HG03108 (cell line): ENCODE data around the gene FRY.

Experiments
- ATAC-seq: cut with Tn5 transposase; IDR thresholded peaks from one replicate; pipeline ENCODE4 v1.9.1; 2021; ENCODE audit warnings: moderate library complexity; ENCODE audit not compliant: unreplicated experiment

FRY gene

DNA sequence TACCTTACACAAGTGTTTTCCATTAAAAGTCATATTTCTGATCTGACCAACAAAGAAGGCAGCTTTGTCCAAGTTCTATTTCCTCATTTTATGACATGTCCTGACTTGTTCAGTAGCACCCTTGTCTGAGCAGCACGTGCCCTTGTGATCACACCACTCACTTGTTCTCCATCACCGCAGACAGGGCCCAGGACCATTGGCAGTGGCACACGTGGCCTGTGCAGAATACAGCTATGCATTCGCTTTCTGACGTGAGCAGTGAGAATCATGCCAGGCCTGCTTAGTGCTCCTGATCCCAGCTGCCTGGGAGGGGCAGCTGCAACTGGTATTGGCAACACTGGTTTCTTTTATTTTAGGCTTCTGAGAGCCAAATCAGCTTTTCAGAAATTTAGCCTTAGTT lies 134.2 kb downstream of the FRY start:
- ATAC-seq: no peak

DNA sequence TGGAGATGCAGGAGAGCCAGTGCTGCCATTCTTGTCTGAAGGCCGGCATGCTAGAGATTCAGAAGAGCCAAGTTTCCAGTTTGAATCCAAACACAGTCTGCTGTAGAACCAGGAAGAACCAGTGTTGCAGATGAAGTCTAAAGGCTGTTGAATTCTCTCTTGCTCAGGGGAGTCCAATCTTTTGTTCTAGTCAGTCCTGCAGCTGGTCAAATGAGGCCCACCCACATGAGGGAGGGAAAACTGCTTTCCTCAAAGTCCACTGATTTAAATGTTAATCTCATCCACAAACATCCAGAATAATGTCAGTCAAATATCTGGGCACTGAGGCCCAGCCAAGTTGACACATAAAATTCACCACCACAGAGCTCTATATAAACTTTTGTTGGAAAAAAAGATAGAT lies 136.6 kb downstream of the FRY start:
- no peak for ATAC-seq

DNA sequence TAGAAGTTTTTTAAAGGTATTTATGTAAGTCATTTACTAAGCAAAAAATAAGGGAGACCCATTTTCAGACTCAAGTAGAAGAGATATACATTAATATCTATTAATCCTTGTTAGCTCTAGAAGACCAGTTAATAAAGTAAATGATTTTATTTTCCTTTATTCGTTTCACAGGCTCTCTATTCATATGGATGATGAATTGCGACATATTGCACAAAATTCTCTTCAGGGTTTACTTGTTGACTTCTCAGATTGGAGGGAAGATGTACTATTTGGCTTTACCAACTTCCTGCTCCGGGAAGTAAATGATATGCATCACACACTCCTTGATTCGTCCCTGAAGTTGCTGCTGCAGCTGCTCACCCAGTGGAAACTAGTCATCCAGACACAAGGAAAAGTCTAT lies 139.3 kb downstream of the FRY start:
- no peak for ATAC-seq

DNA sequence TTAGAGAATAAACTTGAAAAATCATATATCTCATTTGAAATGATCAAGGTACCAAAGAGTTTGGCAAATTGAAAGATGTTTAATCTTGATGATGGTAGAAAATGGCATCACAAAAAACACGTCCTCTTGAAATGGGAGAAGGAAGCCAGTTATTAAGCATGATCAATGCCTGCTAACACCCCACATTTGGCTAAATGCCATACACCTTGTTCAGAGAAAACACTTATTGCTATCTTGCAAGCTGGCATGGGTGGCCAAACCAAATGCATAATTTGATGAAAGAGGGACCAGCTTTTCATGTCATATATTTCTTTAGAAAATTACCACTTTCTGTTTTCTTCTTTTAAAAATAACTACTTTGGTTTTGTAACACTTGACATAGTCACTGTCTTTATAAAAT lies 142.3 kb downstream of the FRY start:
- ATAC-seq: no peak

DNA sequence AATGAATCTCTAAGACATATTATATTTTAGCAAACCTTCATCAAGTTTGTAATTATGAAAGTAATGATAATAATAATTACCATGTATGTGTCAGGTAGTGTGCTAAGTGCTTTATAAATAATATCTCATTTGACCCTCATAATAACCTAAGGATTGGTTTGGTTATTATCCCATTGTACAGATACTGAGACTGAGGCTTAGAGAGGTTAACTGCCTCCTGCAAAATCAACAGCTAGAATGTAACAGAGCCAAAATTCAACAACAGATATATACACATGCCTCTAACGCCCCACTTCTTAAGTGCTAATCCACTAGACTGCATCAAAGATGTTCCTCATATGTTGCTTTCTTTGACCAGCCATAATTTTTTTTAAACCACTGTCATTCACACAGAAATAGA lies 142.8 kb downstream of the FRY start:
- ATAC-seq: no peak

DNA sequence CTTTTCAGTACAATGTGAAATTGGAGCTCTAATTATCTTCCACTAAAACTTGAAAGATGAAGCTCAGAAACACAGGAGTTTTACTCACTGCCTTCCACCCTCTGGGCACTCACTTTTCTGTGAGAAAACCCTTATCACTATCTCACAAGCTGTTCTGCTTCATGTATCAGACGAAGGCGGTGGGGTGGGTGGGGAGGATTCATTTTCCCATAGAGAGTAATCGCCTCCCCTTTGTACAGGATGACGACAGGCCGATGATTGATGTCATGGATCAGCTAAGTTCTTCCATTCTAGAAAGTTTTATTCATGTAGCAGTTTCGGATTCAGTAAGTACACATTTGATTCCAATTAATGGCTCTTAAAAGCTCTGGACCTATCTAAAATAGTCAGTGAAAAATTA lies 143.7 kb downstream of the FRY start:
- ATAC-seq: no peak

DNA sequence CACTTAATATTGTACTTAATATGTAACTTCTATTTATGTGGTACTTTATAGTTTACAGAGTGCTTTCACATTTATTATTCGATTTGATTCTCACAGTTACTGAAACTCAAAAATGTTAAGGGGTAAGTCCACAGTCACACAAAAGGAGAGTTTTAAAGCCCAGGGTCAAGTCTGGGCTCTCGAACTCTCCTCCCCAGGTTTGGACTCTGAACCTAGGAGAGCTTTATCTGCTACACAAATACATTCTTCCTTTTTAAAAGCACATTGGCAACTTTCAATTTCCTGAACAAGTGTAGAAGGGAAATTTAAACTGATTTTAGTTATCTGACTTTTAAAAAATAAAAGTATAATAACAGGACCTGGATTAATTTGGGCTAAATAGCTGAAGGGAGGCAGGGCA lies 144.4 kb downstream of the FRY start:
- no peak for ATAC-seq

DNA sequence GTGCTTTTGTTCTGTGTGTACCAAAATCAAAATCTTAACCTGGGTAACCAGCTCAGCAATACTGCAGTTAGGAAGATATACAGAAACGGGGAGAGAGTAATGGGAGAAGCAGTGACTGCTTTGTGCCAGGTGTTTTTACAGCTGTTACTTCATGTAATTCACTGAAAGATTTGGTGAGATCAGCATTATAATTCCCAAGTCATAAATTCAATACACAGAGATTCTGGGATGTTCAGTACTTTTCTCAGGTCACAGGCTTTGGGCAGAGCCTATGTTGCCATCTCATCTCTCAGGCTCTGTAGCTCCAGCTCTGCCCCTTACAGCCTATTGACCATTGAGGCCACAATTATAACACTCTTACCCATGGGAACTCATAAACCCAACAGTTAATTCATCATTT lies 145.1 kb downstream of the FRY start:
- ATAC-seq: no peak

DNA sequence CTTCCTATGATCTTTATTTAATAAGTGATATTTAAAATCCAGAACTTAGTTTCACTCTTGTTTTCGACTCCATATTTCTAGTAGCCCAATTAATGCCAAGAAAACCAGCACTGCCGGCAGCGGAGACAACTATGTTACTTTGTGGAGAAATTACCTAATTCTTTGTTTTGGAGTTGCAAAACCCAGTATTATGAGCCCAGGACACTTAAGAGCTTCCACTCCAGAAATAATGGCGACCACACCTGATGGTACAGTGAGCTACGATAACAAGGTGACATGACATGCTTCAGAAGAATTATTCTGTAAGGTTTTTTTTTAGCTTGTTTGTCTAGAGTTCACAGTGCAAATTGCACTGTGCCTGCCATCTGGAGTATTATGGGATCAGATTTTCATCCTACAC lies 147.2 kb downstream of the FRY start:
- no peak for ATAC-seq

DNA sequence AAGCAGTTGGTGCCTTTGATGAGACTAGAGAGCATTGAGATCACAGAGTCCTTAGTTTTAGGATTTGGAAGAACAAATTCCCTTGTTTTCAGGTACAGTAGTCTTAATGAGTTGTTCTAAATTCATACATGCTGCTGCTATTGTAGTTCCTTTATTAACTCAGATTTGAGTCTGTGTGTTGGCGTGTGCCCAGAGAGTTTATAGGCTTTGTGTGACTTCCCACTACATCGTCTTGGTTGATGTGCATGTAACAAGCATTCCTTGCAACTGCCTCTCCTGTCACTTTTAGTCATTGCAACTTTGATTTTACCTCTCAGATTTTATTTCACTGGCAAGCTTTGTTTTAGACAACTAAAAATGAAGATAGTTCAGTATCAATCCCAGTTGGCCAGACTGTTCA lies 148.1 kb downstream of the FRY start:
- ATAC-seq: no peak

DNA sequence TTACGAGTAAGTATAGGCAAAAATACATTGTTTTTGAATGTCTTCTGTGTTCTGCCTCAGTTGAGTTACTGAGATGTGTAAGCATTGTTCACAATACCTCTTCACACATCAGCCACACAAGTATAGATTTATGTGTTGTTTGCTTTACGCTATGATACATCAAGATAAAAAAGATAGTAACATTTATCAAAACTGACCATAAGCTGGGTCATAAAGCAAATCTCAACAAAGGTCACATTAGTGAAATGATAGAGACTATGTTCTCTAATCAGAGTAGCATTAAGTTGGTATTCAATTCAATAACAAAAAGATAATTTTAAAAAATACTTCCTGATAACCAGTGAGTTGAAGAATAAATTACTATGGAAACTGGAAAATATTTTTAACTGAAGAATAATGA lies 156.1 kb downstream of the FRY start:
- no peak for ATAC-seq

DNA sequence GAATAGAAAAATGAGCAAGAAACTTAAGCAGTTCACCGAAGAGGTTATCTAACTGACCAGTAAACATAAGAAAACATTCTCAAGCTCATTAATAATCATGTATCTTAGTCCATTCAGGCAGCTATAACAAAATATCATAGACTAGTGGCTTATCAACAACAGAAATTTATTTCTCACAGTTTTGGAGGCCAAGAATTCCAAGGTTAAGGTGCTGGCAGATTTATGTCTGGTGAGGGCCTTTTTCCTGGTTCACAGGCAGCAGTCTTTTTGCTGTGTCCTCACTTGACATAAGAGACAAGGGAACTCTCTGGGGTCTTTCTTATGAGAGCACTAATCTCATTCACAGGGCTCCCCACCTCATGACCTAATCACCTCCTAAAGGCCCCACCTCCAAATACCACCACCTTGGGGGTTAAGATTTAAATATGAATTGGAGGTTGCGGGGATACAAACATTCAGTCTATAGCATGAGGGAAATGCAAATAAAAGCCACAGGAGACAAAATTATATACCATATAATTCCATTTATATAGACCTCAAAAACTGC lies 160.0 kb downstream of the FRY start:
- no peak for ATAC-seq

DNA sequence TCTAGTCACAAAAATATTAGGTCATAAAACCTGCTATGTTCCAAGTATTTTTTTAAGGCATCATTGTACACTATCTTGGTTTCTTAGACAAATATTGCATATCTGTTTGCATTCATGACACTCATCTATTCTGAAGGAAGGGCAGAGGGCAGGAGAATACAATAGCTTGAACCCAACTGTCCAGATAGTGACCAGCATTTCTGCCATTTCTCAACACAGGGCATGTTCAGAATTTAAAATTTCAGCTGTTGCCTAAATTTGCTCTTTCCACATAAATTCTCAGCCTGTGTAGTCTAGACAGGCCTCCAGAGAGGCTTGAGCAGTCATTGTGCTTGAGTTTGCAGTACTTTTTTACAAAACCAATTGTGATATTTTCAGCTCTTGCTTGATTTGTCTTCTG lies 164.1 kb downstream of the FRY start:
- no peak for ATAC-seq

DNA sequence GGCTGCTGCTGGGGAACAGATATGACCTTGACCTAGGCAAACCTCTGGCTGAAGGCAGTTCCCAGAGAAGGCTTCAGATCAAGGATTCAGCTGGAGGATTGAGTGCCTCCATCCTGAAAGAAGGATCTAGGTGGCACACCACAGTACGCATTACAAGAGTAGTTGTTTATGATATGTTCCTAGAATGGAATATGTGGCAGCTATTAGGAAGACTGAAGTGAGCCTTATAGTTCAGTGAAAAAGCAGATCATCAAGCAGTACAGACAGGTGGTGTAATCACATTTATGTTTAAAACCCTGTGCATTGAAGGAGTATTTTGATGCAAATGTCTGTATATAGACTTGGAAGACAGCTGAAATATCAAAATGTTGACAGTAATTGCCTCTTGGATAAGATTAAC lies 167.6 kb downstream of the FRY start:
- no peak for ATAC-seq

DNA sequence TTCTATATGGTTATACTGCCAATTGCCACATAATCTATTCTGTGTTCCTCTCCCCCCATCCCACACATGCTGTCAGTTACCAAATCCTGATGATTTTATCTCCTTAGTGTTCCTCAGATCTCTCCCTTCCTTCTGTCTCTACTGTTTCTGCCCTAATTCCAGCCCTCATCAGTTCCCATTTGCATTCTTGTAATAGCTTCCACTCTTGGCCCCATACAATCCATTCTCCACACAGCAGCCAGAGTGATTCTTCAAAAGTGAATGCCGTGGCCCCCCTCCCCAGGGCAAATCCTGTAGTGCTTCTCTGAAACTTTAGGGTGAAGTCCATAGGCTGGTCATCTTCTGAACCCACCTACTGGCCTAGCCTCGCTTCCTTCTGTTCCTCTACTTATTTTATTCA lies 169.2 kb downstream of the FRY start:
- no peak for ATAC-seq

DNA sequence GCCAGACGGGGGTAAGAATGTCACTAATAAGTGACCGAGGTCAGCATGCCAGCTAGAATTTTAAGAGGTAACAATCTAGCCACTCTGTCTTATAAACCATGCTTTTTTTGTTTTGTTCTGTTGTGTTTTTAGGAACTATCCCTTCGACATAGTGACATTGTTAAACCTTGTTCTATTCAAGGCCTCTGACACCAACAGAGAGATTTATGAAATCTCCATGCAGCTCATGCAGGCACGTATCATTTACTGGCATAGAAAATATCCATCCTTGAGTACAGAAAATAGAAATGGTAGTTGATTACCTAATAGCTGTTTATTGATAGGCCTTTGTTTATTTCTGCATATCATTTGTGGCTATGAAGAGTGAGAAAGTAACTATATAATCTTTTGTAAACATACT lies 170.2 kb downstream of the FRY start:
- ATAC-seq: no peak

DNA sequence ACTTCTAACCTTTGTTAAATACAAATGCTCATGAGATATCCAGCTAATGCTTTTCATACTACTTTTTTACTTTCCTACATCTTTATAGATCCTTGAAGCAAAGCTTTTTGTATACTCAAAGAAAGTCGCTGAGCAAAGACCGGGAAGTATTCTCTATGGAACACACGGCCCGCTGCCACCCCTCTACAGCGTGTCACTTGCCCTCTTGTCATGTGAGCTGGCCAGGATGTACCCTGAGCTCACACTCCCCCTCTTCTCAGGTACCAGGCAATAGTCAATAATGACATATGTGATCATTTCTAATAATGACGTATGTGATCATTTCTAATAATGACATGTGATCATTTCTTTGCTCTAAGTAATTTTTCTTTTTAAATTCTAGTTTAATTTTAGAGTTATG lies 170.7 kb downstream of the FRY start:
- no peak for ATAC-seq

DNA sequence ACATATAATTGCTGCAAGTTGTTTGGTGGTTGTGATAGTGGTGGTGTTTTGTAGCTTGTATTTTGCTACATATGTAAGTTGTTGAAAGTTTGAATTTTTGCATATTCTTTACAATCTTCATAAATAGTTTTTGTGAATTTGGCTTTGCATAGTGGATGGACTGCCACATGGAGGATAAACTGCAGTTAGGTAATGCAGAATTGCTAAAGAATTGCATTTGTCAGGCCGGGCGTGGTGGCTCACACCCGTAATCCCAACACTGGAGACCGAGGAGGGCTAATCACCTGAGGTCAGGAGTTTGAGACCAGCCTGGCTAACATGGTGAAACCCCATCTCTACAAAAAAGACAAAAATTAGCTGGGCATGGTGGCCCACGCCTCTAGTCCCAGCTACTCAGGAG lies 171.6 kb downstream of the FRY start:
- no peak for ATAC-seq

DNA sequence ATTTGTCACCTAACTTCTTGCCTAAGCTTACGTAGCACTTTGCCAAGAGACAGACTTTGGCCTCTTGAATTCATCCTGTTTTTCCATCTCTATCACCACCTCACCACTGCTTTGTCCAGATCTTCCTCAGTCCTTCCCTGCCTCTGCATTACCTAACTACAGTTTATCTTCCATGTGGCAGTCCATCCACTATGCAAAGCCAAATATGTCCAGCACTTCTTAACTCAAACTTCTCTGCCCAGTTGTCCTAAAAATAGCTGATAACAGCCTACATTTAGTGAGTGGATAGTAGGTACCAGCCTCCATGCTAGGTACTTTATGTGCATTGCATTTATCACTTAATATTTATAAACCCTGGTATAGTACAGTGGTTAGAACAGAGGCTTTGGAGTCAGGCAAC lies 172.2 kb downstream of the FRY start:
- ATAC-seq: no peak

DNA sequence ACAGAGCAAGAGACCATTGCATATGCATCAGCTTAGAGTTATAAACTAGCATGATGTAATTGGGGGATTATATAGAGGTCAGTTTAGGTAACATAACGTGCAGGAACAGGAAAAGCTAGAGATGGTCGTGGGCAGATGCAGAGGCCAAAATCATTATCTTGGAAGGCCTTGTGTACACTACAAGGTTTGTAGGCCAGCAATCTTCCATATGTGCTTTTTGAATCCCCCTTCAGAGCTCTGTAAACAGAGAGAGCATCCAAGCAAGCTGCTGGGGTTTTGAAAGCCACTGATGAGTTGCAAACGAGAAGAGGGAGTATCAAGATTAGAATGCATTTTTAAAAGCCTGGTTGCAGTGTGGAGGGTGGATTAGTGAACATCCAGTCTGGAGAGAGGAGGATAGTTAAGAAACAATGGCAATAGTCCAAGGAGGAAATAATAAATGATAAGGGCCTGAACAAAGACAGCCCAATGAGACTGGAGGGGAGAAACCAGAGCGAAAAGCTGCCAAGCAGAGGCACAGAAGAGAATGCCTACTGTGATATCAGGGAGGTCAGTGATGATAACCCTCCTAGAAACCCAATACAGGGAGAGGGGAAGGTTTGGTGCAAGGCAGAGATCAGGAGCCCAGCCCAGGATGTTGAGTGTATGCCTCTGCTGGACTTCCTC lies 174.0 kb downstream of the FRY start:
- no peak for ATAC-seq

DNA sequence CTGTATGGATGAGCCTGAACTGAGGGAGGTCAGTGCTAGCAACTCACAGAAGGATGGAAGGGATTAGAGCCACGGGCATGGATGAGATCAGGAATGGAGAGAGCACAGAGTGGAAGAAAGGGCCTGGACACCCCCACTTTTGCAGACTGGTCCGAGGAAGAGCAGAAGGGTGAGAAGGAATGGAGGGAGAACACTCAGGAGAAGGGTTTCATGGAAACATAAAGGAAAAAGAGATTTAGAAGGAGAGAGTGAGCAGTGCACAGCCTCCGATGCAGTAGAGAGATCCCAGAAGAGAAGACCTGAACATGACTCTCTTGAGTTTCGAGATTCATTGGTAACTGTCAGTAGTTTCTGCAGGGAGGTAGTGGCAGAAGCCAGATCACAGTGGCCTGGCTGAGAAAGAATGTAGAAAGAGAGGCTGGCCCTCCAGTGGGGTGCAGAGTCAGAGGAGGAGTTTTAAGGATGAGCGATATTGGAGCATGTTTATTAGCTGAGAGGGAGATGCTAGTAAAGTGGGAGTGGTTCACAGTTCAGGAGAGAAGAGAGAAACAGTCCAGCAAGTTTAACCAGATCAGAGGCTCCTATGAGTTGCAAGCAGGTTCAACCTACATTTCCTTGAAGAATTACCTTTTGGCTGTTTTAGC lies 174.6 kb downstream of the FRY start:
- ATAC-seq: no peak

DNA sequence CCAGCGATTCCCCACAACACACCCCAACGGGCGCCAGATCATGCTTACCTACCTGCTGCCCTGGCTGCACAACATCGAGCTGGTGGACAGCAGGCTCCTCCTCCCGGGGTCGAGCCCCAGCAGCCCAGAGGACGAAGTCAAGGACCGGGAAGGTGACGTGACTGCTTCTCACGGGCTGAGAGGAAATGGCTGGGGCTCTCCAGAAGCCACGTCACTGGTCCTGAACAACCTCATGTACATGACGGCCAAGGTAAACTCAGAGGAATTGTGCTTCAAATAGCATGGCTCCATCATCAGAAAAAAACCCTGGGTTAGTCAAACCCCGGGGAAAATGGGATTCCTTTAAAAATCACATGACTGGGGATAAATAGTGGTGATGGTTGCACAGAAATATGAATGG lies 177.3 kb downstream of the FRY start:
- ATAC-seq: no peak

DNA sequence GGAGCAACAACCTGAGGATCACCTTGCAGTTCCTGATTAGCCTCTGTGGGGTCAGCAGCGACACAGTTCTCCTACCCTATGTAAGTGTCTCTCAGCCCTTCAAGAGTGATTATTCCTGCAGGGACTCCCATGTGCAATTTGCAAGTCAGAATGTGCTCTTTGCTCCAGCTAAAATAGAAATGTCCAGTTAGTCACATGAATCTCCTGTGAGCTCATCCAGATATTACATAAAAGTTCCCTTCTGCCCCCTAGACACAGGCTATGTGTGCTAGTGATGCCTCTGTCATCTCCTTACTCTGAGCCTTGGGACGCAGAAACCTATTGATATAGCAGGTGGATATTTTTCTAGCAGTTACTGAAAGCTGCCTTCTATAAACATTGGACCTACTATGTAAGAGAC lies 178.1 kb downstream of the FRY start:
- no peak for ATAC-seq
